GM19455 (cell line): ENCODE results near the gene KLF6.
"Not testable (repeated sequence)": the region's sequence is repeated elsewhere in the genome, so short reads cannot be mapped to it uniquely, and the experiment has no call there.

Experiments
- ATAC-seq: cut with Tn5 transposase; IDR thresholded peaks from one replicate; pipeline ENCODE4 v1.9.1; 2021; ENCODE audit not compliant: unreplicated experiment

Gene KLF6

DNA sequence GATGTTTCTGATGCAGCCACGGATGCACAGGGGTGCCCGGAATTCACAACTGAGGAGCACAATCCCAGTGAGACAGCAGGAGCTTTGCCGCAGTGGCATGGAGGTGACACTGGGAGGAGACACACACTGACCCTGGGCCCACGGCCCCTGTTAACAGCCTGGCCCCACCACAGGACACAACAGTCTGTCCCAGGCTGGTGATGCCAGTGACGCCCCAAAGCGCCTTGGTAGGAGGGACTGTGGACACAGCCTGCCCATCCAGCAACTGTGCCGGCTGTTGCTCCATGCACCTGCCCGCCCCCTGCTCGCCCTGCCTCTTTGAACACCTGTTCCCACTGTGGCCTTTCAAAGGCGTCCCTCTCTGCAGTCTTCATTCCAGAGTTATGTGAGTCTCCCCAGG lies 49.8 kb downstream of the KLF6 start:
- no peak for ATAC-seq

DNA sequence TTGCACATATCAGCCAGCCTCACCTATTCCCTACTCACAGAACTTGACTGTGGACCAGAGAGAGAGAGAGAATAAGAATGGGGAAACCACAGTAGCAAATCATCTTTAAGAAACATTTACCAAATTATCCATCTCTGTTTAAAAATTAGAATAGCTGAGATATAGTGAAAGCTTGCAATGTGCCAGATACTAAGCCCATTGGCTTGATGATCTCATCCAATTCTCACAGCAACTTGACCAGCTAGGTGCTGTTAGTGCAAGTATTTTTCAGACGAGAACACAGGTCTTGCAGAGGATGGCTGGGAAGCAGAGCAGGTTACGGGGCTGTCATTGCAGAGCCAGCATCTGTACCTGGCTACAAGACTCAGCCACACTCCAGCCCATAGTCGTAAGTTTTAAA lies 50.9 kb downstream of the KLF6 start:
- ATAC-seq = no peak

DNA sequence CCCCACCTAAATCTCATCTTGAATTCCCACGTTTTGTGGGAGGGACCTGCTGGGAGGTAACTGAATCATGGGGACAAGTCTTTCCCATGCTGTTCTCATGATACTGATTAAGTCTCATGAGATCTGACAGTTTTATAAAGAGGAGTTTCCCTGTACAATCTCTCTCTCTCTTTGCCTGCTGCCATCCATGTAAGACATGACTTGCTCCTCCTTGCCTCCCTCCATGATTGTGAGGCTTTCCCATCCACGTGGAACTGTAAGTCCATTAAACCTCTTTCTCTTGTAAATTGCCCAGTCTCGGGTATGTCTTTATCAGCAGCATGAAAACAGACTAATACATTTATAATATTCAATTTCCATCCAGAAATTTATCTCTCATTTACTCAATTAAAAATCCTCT lies 52.8 kb downstream of the KLF6 start:
- not testable (repeated sequence) for ATAC-seq

DNA sequence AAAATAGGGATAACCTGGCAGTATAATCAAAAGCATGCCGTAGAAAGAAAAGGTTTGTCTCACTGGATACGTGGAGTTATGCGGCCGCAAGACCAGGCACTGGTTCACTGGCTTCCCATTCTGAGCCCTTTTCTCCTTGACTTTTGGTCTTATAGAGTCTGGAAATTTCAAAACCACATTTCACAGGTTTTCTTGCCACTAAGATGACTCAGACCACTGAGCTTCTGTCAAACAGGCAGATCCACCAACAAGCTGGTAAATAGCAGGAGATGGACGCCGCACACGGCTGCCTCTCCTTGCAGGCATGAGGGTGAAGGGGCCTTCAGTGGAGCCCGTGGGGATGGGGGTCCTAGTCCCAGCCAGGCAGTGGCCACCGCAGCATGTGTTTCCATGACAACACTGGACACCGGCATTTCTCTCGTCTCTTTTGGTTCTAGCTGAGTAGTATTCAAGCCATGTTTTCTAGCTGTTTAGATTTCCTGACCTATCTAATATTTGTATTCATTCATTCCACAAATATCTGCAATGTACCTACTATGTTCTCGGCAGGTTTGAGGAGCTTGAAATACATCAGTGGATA lies 55.5 kb downstream of the KLF6 start:
- no peak for ATAC-seq

DNA sequence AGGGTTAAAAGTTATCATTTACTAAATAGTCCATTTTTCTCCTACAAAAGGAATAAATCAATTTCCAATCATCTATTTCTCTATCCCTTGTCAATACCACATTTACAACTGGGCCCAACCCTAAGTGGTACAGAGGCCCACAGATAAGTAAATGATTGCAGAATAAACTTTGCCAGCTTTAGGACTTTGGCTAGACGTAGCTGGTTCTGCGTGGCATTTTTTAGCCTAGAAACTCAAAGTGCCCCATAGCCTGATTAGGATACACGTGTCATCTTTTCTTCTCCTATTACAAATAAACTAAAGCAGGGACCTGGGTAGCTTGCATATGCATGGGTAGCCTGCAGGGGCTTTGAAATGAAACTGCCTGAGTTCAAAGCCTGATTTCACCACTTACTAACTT lies 56.4 kb downstream of the KLF6 start:
- ATAC-seq = no peak

DNA sequence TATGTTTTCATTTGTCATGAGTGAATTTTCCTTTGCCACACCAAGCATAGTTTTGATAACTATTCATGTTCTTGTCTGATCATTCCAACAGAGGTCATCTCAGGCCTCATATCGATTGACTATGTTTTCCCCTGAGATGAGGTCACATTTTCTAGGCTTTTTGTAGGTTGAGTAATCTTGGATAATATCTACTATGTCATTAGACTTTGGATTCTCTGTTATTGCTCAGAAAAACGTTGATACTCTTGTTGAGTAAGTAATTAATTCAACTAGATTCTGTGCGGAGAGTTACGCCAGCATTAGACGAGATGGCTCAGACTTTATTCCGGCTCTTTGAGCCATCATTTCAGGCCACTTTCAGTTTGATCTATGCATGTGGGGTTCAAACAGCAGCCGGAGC lies 57.7 kb downstream of the KLF6 start:
- ATAC-seq = no peak
